Right atrium auricular region (tissue), 2 donors: ENCODE measurements around the gene MMP7. TPM values are rescaled to one million over a fixed set of nuclear protein-coding genes. Genes with fewer than 3 reads are reported as not detected.
"Not testable (repeated sequence)": the region's sequence is repeated elsewhere in the genome, so short reads cannot be mapped to it uniquely, and the experiment has no call there.

Experiments used
- DNase-seq: peaks from one replicate; pipeline ENCODE4 v3.0.0-alpha.2; 2019; ENCODE audit warnings: low spot score
- H3K27ac ChIP-seq, 2 donors: fragments of 200-600 bp; sonication (generic); 1 replicate in 1 of 2; 2 replicates in 1 of 2; pipeline ENCODE4 v1.5.1; 2016 to 2019
- H3K27me3 ChIP-seq, 2 donors: fragments of 200-600 bp; sonication (generic); one replicate each; pipeline versions ENCODE4 v1.5.1 to v1.6.0; 2017 to 2019
- H3K36me3 ChIP-seq: fragments of 200-600 bp; sonication (generic); one replicate; pipeline ENCODE4 v1.5.1; 2016
- H3K4me1 ChIP-seq, 2 donors: fragments of 200-600 bp; sonication (generic); one replicate each; pipeline versions ENCODE4 v1.5.1 to v1.6.0; 2017 to 2019
- H3K4me3 ChIP-seq, 2 donors: fragments of 200-600 bp; sonication (generic); 1 replicate in 1 of 2; 2 replicates in 1 of 2; pipeline ENCODE4 v1.5.1; 2017 to 2019; ENCODE audit warnings: mild to moderate bottlenecking in 1 of 2, moderate library complexity in 1 of 2
- H3K9me3 ChIP-seq, 2 donors: fragments of 200-600 bp; sonication (generic); one replicate each; pipeline ENCODE4 v1.5.1; 2019
- CTCF ChIP-seq, 2 donors: fragments of 200-600 bp; sonication (generic); IDR thresholded peaks; one replicate each; pipeline ENCODE4 v1.5.1; 2019; ENCODE audit warnings: antibody characterized with exemption in 2 of 2
- total RNA-seq, 2 donors: library from RNA; depleted of rRNA; stranded (reverse); fragments of >200 nt; gene quantifications; one replicate each; pipeline ENCODE4 v1.1.0, GENCODE V29; 2016

The MMP7 gene
- total RNA-seq, 2 donors from 2014 or later = not detected

- TF ChIP-seq CTCF (IDR thresholded peaks at IDR 0.05) = no peak
- H3K4me1 ChIP-seq = no peaks in the 10 kb centered on the region
- no peaks in the 10 kb centered on the region for H3K36me3 ChIP-seq
- no peak overlapping the region for H3K4me3 ChIP-seq
- no peaks in the 10 kb centered on the region for H3K9me3 ChIP-seq
- H3K27me3 ChIP-seq = no peaks in the 10 kb centered on the region
- DNase-seq = no peak
- no peak overlapping the region for H3K27ac ChIP-seq
These were observed 12.9 kb downstream of the MMP7 start for GRCh38 chr11:102517670-102518069.

- DNase-seq = no peak
- no peaks in the 10 kb centered on the region for H3K36me3 ChIP-seq
- no peaks in the 10 kb centered on the region for H3K9me3 ChIP-seq
- H3K4me1 ChIP-seq = no peaks in the 10 kb centered on the region
- no peak for TF ChIP-seq CTCF (IDR thresholded peaks at IDR 0.05)
- H3K27me3 ChIP-seq = no peaks in the 10 kb centered on the region
- H3K4me3 ChIP-seq = no peak overlapping the region
- H3K27ac ChIP-seq = no peak overlapping the region
These were observed 14.4 kb downstream of the MMP7 start for GRCh38 chr11:102516179-102516578.

GRCh38 chr11:102513869-102514268 is 16.7 kb downstream of the MMP7 start:
- H3K9me3 ChIP-seq = no peaks in the 10 kb centered on the region
- no peaks in the 10 kb centered on the region for H3K27me3 ChIP-seq
- TF ChIP-seq CTCF (IDR thresholded peaks at IDR 0.05) = no peak
- DNase-seq = no peak
- no peaks in the 10 kb centered on the region for H3K4me1 ChIP-seq
- no peak overlapping the region for H3K4me3 ChIP-seq
- no peaks in the 10 kb centered on the region for H3K36me3 ChIP-seq
- H3K27ac ChIP-seq = no peak overlapping the region

GRCh38 chr11:102510439-102511135 is 20.0 kb downstream of the MMP7 start:
- H3K27me3 ChIP-seq = no peaks in the 10 kb centered on the region
- no peaks in the 10 kb centered on the region for H3K36me3 ChIP-seq
- H3K4me1 ChIP-seq = no peaks in the 10 kb centered on the region
- no peak overlapping the region for H3K27ac ChIP-seq
- no peaks in the 10 kb centered on the region for H3K9me3 ChIP-seq
- DNase-seq = no peak
- no peak overlapping the region for H3K4me3 ChIP-seq
- TF ChIP-seq CTCF (IDR thresholded peaks at IDR 0.05) = no peak

GRCh38 chr11:102502831-102503230 is 27.7 kb downstream of the MMP7 start:
- not testable (repeated sequence) for H3K27ac ChIP-seq, DNase-seq, H3K9me3 ChIP-seq, H3K4me3 ChIP-seq, H3K36me3 ChIP-seq, H3K27me3 ChIP-seq, H3K4me1 ChIP-seq

- H3K27ac ChIP-seq = no peak overlapping the region
- H3K27me3 ChIP-seq = no peaks in the 10 kb centered on the region
- no peak for TF ChIP-seq CTCF (IDR thresholded peaks at IDR 0.05)
- no peak overlapping the region for H3K4me3 ChIP-seq
- no peaks in the 10 kb centered on the region for H3K9me3 ChIP-seq
- peaks cover 0 to 1% of the 10 kb centered on the region in 2 donors for H3K4me1 ChIP-seq
- no peaks in the 10 kb centered on the region for H3K36me3 ChIP-seq
- no peak for DNase-seq
These were observed 29.7 kb downstream of the MMP7 start for GRCh38 chr11:102500829-102501228.
